Smooth muscle cell (in vitro differentiated cells): Measurements from ENCODE around the gene PAFAH1B2. TPM values are rescaled to one million over a fixed set of nuclear protein-coding genes. Genes with fewer than 3 reads are reported as not detected.

Experiments used
- DNase-seq: peaks from one replicate; lab custom pipeline; 2025; ENCODE audit not compliant: unreplicated experiment; lab: John Stamatoyannopoulos, UW
- H2AFZ ChIP-seq: fragments of 200-600 bp; sonication (generic); 2 replicates; pipeline ENCODE4 v1.6.0; 2016; ENCODE audit warnings: antibody characterized with exemption, low read depth, mild to moderate bottlenecking
- H3F3A ChIP-seq: fragments of 200-600 bp; sonication (generic); 2 replicates; pipeline ENCODE4 v1.6.0; 2017; ENCODE audit warnings: antibody characterized with exemption, low read depth
- H3K27ac ChIP-seq: fragments of 200-600 bp; sonication (generic); 2 replicates; pipeline ENCODE4 v1.5.1; 2016; ENCODE audit warnings: low read depth, mild to moderate bottlenecking
- H3K27me3 ChIP-seq: fragments of 200-600 bp; sonication (generic); 2 replicates; pipeline ENCODE4 v1.6.1; 2016; ENCODE audit warnings: low read depth, mild to moderate bottlenecking
- H3K36me3 ChIP-seq: fragments of 200-600 bp; sonication (generic); 2 replicates; pipeline ENCODE4 v1.5.1; 2016; ENCODE audit warnings: low read depth
- H3K4me1 ChIP-seq: fragments of 200-600 bp; sonication (generic); 2 replicates; pipeline ENCODE4 v1.5.1; 2016; ENCODE audit warnings: low read depth
- H3K4me2 ChIP-seq: fragments of 200-600 bp; sonication (generic); 2 replicates; pipeline ENCODE4 v1.6.0; 2016; ENCODE audit warnings: mild to moderate bottlenecking
- H3K4me3 ChIP-seq: fragments of 200-600 bp; sonication (generic); 2 replicates; pipeline ENCODE4 v1.5.1; 2016; ENCODE audit warnings: mild to moderate bottlenecking
- H3K79me2 ChIP-seq: fragments of 200-600 bp; sonication (generic); 2 replicates; pipeline ENCODE4 v1.6.0; 2016; ENCODE audit warnings: low read depth, mild to moderate bottlenecking
- H3K9ac ChIP-seq: fragments of 200-600 bp; sonication (generic); 2 replicates; pipeline ENCODE4 v1.6.0; 2016; ENCODE audit warnings: low read depth
- H3K9me3 ChIP-seq: fragments of 200-600 bp; sonication (generic); replicated peaks from 2 replicates; pipeline ENCODE4 v1.5.1; 2016; ENCODE audit warnings: low read depth
- H4K20me1 ChIP-seq: fragments of 200-600 bp; sonication (generic); 2 replicates; pipeline ENCODE4 v1.6.0; 2016; ENCODE audit warnings: low read depth
- whole genome bisulfite sequencing: methylation state at CpG from one replicate; pipeline ENCODE4 v1.1.7; 2016; ENCODE audit warnings: low lambda C conversion rate; 5-methylcytosine and 5-hydroxymethylcytosine counted together
- polyA plus RNA-seq: library from polyadenylated mRNA; unstranded; fragments of >200 nt; fragmentation: Nextera tagmentation; extraction: Ambion mirVana; gene quantifications from 2 replicates; pipeline ENCODE4 v1.2.1, GENCODE V29; 2016
- total RNA-seq: library from RNA; depleted of rRNA; stranded (reverse); fragments of >200 nt; gene quantifications from 2 replicates; pipeline ENCODE4 v1.2.3, GENCODE V29; 2014
- TF ChIP-seq, protein P1 (sequence below): fragments of 200-600 bp; sonication (generic); IDR thresholded peaks from 2 replicates; pipeline ENCODE4 v1.5.1; 2017; ENCODE audit warnings: borderline replicate concordance, mild to moderate bottlenecking, antibody characterized with exemption; ENCODE audit not compliant: insufficient read depth, poor library complexity, severe bottlenecking

PAFAH1B2 gene
- total and polyA plus RNA-seq, 2 experiments from 2014 or later = 30.7 to 146 TPM

DNA sequence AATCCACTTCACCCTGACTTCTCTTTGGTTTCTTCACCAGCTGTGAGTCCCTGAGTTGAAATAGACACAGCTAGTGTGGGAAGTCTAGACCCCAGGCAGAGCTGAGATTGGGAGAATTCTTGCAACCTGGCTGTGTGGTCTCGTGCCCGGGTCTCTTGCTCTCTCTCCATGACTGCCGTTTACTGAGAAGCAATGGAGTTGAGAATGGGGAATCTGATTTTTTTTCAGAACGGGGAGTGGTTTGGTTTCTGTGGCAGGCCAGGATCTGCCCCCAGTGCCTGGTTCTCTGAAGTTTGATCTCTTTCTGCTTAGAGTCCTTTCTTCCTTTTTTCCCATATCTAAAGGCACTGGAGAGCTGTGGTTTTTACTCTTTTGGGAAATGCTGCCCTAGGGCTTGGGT is 35.9 kb downstream of the PAFAH1B2 start:
- no peaks in the 10 kb centered on the region for H4K20me1 ChIP-seq
- peak overlapping the region; percentile 76 for H3K4me3 ChIP-seq
- TF ChIP-seq, protein P1, sequence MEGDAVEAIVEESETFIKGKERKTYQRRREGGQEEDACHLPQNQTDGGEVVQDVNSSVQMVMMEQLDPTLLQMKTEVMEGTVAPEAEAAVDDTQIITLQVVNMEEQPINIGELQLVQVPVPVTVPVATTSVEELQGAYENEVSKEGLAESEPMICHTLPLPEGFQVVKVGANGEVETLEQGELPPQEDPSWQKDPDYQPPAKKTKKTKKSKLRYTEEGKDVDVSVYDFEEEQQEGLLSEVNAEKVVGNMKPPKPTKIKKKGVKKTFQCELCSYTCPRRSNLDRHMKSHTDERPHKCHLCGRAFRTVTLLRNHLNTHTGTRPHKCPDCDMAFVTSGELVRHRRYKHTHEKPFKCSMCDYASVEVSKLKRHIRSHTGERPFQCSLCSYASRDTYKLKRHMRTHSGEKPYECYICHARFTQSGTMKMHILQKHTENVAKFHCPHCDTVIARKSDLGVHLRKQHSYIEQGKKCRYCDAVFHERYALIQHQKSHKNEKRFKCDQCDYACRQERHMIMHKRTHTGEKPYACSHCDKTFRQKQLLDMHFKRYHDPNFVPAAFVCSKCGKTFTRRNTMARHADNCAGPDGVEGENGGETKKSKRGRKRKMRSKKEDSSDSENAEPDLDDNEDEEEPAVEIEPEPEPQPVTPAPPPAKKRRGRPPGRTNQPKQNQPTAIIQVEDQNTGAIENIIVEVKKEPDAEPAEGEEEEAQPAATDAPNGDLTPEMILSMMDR = no peak
- H3K9me3 ChIP-seq = no peaks in the 10 kb centered on the region
- H3F3A ChIP-seq = peaks cover 3% of the 10 kb centered on the region
- WGBS = 11% methylated on average over 4 of the region's 4 CpGs
- peaks cover 13% of the 10 kb centered on the region for H3K4me1 ChIP-seq
- peaks cover 4% of the 10 kb centered on the region for H3K79me2 ChIP-seq
- peak overlapping the region; percentile 74 for H3K27ac ChIP-seq
- DNase-seq = no peak
- H3K9ac ChIP-seq = no peak overlapping the region
- no peaks in the 10 kb centered on the region for H3K36me3 ChIP-seq
- no peak overlapping the region for H2AFZ ChIP-seq
- no peaks in the 10 kb centered on the region for H3K27me3 ChIP-seq
- peak overlapping the region; percentile 91 for H3K4me2 ChIP-seq

GRCh38 chr11:117180661-117181585 is 36.8 kb downstream of the PAFAH1B2 start:
- no peaks in the 10 kb centered on the region for H3K9me3 ChIP-seq
- H4K20me1 ChIP-seq = no peaks in the 10 kb centered on the region
- peak overlapping the region; percentile 91 for H3K4me2 ChIP-seq
- no peaks in the 10 kb centered on the region for H3K36me3 ChIP-seq
- peaks cover 3% of the 10 kb centered on the region for H3F3A ChIP-seq
- DNase-seq = no peak
- 66% methylated on average over 22 of the region's 22 CpGs for WGBS
- no peaks in the 10 kb centered on the region for H3K27me3 ChIP-seq
- peak overlapping the region; percentile 74 for H3K27ac ChIP-seq
- peaks cover 4% of the 10 kb centered on the region for H3K79me2 ChIP-seq
- H2AFZ ChIP-seq = no peak overlapping the region
- peaks cover 13% of the 10 kb centered on the region for H3K4me1 ChIP-seq
- H3K9ac ChIP-seq = no peak overlapping the region
- TF ChIP-seq, protein P1 = peak; percentile 28
- no peak overlapping the region for H3K4me3 ChIP-seq

GRCh38 chr11:117181586-117182550 is 37.8 kb downstream of the PAFAH1B2 start:
- TF ChIP-seq, protein P1 = no peak
- Histone ChIP-seq H4K20me1 (no peaks in the 10 kb centered on the region), H3K4me2 (no peak overlapping the region), H3K4me3 (no peak overlapping the region), H3K9me3 (no peaks in the 10 kb centered on the region), H2AFZ (no peak overlapping the region), H3F3A (peaks cover 3% of the 10 kb centered on the region), H3K9ac (no peak overlapping the region), H3K36me3 (no peaks in the 10 kb centered on the region), H3K27ac (no peak overlapping the region), H3K4me1 (peaks cover 13% of the 10 kb centered on the region), H3K79me2 (peaks cover 4% of the 10 kb centered on the region), H3K27me3 (no peaks in the 10 kb centered on the region)
- 98% methylated on average over 22 of the region's 22 CpGs for WGBS
- no peak for DNase-seq
